LNCaP clone FGC (cell line): ENCODE results near the gene C4BPB.

Source experiments
- DNase-seq: peaks from one replicate; pipeline ENCODE4 v3.0.0-alpha.2; 2011; ENCODE audit warnings: low read depth
- H3K4me3 ChIP-seq: 2 replicates; pipeline ENCODE4 v1.5.1; 2011; ENCODE audit warnings: mild to moderate bottlenecking, low read depth, low read length, control low read depth
- CTCF ChIP-seq: IDR thresholded peaks from 2 replicates; pipeline ENCODE4 v1.5.1; 2012; ENCODE audit warnings: mild to moderate bottlenecking; ENCODE audit not compliant: control insufficient read depth, insufficient read depth; ENCODE audit errors: extremely low read depth

Gene C4BPB

GRCh38 chr1:207054491-207054890 is 34.2 kb upstream of the C4BPB start:
- TF ChIP-seq CTCF = no peak
- H3K4me3 ChIP-seq = no peak overlapping the region
- DNase-seq = no peak

GRCh38 chr1:207055386-207056001 is 33.2 kb upstream of the C4BPB start:
- H3K4me3 ChIP-seq = no peak overlapping the region
- no peak for TF ChIP-seq CTCF
- no peak for DNase-seq

GRCh38 chr1:207056673-207057072 is 32.0 kb upstream of the C4BPB start:
- no peak overlapping the region for H3K4me3 ChIP-seq
- TF ChIP-seq CTCF = no peak
- no peak for DNase-seq

GRCh38 chr1:207058252-207058651 is 30.4 kb upstream of the C4BPB start:
- TF ChIP-seq CTCF = no peak
- no peak overlapping the region for H3K4me3 ChIP-seq
- DNase-seq = no peak

GRCh38 chr1:207058878-207059867 is 29.5 kb upstream of the C4BPB start:
- no peak for DNase-seq

GRCh38 chr1:207059881-207060280 is 28.8 kb upstream of the C4BPB start:
- no peak for TF ChIP-seq CTCF
- no peak overlapping the region for H3K4me3 ChIP-seq
- DNase-seq = no peak

More at GRCh38 chr1:207058878-207059867, 29.5 kb upstream of the C4BPB start:
- no peak overlapping the region for H3K4me3 ChIP-seq
- no peak for TF ChIP-seq CTCF
